GM12864 (cell line): Measurements from ENCODE around the gene SH3RF1.

Source experiments
- DNase-seq: peaks from one replicate; pipeline ENCODE4 v3.0.0-alpha.2; 2011; ENCODE audit warnings: low read depth
- H3K4me3 ChIP-seq: 2 replicates; pipeline ENCODE4 v1.5.1; 2011; ENCODE audit warnings: mild to moderate bottlenecking, low read depth, low read length, control low read depth
- TF ChIP-seq, protein P1 (sequence below): IDR thresholded peaks from 2 replicates; pipeline ENCODE4 v1.5.1; 2011; ENCODE audit warnings: low read depth, mild to moderate bottlenecking, moderate library complexity, low read length, control low read depth, inconsistent platforms; ENCODE audit errors: missing control alignments

Gene SH3RF1

GRCh38 chr4:169132561-169133305 lies 138.0 kb downstream of the SH3RF1 start:
- TF ChIP-seq, protein P1, sequence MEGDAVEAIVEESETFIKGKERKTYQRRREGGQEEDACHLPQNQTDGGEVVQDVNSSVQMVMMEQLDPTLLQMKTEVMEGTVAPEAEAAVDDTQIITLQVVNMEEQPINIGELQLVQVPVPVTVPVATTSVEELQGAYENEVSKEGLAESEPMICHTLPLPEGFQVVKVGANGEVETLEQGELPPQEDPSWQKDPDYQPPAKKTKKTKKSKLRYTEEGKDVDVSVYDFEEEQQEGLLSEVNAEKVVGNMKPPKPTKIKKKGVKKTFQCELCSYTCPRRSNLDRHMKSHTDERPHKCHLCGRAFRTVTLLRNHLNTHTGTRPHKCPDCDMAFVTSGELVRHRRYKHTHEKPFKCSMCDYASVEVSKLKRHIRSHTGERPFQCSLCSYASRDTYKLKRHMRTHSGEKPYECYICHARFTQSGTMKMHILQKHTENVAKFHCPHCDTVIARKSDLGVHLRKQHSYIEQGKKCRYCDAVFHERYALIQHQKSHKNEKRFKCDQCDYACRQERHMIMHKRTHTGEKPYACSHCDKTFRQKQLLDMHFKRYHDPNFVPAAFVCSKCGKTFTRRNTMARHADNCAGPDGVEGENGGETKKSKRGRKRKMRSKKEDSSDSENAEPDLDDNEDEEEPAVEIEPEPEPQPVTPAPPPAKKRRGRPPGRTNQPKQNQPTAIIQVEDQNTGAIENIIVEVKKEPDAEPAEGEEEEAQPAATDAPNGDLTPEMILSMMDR = no peak
- no peak overlapping the region for H3K4me3 ChIP-seq
- no peak for DNase-seq

DNA sequence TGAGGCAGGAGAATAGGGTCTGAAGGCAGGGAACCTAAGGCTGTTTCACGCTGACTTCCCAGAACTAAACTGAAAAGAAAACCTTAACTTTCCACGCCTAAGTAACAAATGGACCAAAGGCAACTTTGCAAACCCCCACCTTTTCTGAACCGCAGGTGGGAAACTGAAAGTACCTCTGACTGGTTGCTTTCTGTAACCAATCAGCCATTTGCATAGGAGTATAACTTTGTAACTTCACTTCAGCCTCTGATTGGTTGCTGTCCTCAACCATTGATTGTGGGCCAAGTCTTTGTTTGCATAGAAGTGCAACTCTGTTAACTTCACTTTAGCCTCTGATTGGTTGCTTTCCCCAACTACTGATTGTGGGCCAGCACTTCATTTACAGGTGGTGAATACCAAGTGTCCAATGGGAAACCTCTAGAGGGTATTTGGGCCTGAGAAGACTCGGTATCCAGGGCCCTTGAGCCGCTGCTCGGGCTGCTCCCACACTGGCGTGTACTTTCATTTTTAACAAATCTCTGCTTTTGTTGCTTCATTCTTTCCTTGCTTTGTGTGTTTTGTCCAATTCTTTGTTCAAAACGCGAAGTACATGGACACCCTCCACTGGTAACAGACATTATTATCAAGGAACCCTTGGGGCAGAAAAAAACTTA lies 139.1 kb downstream of the SH3RF1 start:
- DNase-seq = no peak
- TF ChIP-seq, protein P1 = no peak
- no peak overlapping the region for H3K4me3 ChIP-seq

DNA sequence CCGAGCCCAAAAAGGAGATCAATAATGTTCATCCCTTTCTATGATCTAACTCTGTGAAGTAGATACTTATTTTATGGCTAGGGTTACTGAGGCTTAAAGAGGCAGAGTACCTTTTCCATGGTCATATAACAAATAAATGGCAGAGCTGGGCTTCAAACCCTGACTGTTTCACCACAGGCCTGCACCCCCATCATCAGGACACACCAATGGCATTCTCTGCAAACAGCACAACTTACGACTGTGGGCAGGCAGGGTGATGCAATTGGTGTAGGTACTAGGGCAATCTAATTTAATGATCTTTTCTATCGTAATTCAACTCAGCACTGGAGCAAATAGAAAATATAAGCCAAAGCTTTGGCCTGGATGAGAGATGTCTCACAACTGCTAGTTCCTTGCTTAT lies 141.9 kb downstream of the SH3RF1 start:
- DNase-seq = no peak
- no peak overlapping the region for H3K4me3 ChIP-seq
- TF ChIP-seq, protein P1 = no peak

DNA sequence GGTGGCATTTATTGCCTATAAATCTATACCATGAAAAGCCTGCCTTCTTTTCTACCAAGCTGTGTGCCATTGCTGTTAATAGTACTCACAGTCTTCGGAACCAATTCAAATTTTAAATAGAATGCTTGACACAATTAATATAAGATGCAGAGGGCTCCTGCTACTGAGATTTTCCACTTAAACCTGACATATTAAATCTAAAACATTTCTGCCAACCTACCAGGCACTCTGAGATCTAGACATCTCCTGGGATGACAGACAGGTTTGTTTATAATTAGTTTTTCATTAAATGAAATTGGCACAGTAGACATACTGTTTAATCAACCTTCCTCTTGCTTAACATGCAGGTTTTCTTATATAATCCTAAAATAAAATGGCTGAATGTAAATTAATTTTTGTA lies 143.4 kb downstream of the SH3RF1 start:
- no peak overlapping the region for H3K4me3 ChIP-seq
- DNase-seq = no peak
- TF ChIP-seq, protein P1 = no peak

- no peak overlapping the region for H3K4me3 ChIP-seq
- TF ChIP-seq, protein P1 = no peak
- DNase-seq = no peak
Measured at GRCh38 chr4:169124661-169125060, 146.1 kb downstream of the SH3RF1 start.

DNA sequence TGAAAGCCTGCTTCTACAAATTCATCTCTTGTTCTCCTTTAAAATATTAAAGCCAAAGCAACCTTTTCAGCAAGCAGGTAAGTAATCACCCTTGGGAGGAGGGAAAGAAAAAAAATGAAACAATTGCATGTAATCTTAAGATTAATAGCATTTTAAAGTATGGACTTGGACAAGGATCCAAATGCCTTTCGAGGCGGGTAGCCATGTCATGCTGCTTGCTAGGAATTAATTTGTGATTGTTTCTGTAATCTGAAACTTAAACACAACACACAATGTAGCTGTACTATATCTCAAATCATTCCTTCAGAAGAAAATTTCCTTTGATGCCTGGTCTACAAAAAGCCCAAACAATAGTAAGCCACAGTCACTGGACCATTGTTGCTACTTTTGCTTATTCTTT lies 148.3 kb downstream of the SH3RF1 start:
- no peak overlapping the region for H3K4me3 ChIP-seq
- TF ChIP-seq, protein P1 = no peak
- no peak for DNase-seq
